ENCODE measurements around the gene ACTRT2.

DNA sequence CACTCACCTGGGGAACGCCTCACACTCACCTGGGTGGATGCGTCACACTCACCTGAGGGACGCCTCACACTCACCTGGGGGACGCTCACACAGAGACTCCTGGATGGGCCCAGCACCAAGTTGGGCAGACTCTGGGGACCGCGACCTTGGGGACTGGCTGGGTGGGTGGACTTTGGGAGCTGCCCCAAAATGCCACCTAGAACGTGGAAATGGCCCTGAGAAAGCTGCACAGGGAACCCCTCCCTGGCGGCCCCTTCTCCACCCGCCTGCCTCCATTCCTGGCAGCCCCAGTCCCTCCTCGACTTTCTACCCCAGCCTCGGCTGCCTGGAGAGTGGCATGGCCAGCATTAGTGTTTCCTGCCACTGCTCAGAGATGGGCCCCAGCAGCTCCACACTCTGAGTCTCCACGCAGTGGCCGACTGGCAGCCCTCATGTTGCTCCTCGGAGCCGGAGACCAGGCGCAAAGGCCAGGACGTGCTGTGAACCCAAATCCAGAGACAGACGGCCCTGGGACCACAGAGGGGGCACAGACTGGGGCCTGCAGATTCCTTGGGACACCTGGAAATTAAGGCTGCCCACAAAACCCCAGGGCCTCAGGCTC lies 46.5 kb upstream of the ACTRT2 start:
- TF ChIP-seq EZH2 (IDR thresholded peaks at IDR 0.05) (no peak), POLR2AphosphoS5 (IDR thresholded peaks at IDR 0.05; ENCODE audit: borderline replicate concordance, low read depth, low read length) (no peak), FOXP2 (optimal IDR thresholded peaks at IDR 0.05; ENCODE audit: control extremely low read depth, extremely low read length, insufficient read depth) (no peak)
